GM19035 (cell line): ENCODE measurements around the gene PDE4D.
"Not testable (repeated sequence)": the region's sequence is repeated elsewhere in the genome, so short reads cannot be mapped to it uniquely, and the experiment has no call there.

Experiments
- ATAC-seq: cut with Tn5 transposase; IDR thresholded peaks from one replicate; pipeline ENCODE4 v1.9.1; 2021; ENCODE audit not compliant: unreplicated experiment

Gene PDE4D

DNA sequence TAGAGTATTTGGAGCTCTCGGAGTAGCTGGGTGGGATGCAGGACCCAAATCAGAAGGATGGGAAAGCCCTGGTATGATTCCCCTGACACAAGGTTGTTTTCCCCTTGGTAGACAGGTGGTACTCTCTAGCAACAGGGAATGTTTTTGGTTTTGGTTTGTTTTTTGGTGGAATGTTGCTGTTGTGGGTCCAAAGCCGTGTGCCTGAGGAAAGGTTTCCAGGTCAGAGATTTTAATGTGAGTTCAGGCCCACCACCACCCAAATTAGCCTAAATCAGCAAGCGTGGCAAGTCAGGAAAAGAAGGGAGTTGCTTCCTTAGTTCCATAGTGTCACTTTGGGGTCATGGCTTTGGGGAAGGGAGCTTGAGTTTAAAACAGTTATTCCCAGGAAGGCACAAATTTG is 925.2 kb downstream of the PDE4D start:
- no peak for ATAC-seq

DNA sequence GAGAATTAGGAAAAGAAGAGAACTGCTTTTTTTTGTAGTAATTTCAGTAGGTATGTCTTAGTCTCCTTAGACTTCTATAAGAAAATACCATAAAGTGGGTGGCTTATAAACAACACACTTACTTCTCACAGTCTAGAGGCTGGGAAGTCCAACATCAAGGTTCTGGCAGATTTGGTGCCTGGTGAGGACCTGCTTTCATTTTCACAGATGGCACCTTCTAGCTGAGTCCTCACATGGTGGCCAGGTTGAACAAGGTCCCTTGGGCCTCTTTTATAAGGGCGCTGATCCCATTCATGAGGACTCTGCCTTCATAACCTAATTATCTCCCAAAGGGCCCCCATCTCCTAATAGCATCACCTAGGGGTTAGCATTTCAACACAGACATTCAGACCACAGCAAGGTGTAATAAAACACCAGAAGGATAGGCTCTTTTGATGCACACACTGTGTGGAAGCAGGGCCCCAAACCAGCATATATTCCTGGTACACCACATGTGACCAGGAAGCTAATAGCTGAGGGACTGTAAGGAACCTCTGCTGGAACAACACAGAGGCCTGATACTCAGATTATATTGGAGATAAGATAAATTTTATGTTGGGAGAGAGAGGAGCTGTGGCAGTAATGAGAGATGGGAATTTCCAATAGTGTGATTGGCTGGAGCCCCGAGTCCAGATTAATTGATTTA is 925.8 kb downstream of the PDE4D start:
- ATAC-seq, result no peak

DNA sequence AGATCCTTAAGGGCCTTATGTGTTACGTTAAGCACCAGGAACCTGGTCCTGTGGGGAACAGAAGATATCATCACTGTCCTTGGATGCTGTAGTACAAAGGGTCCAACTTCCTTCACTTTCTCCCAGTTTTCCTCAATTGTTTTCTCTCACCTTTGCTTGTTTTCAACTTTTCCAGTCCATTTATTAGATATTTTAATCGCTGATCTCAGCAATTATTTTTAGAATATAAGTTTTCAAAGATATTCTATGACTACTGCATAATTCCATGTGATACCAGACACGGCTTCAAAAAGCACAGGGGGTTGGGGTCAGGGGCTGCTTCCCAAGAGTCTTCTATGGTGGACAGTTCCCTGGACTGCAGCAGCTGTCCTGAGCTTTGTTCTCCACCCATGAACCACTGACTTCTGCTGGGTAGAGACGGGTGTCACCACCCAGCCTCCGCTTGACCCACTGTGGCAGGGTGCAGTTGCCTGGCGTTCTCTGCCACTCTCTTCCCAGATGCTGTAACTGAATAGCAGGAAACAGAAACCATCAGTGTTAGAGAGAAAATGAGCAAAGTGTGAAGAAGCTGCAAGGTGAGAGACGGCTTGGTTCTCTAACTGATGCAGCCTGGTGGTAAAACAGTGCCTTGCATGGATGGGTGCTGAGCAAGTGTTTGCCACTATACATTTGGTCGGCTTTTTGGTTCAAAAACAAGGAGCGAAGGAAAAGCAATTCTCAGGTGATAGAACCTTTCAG is 927.7 kb downstream of the PDE4D start:
- no peak for ATAC-seq

DNA sequence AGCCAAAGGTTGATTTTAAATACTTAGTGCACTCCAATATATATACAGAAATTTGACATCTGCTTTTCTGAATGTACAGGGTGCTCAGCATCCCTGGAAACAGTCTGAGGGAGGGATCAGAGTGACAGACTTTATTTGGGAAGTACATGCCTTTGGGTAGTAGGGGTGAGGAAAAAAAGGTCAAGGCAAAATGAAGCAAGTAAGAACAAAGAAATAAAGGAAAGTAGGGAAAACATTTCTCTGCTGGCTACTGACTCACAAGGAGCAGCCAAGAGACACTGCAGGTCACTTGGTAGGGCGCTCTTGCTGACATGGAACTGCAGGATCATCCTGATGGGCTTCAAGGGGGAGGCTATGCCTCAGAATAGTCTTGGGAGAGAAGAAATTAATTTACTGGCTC is 929.7 kb downstream of the PDE4D start:
- no peak for ATAC-seq

DNA sequence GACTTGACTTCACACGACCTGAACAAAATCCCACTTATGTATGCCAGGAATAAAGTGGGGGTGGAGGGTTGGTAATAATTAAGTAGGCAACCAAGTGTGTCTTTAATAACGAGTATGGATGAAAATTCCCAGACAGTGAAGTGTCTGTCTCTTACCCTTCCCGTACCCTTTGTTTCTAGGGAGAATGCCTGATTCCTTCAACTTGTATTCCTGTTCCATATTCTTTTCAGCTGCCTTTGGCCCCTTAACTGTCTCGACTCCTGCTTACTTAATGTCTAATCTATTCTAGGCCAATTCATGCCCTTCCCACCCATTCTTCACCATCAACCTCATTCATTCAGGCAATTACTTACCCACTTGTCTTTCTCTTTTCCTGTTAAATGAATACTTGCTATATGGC is 930.2 kb downstream of the PDE4D start:
- ATAC-seq, result no peak

DNA sequence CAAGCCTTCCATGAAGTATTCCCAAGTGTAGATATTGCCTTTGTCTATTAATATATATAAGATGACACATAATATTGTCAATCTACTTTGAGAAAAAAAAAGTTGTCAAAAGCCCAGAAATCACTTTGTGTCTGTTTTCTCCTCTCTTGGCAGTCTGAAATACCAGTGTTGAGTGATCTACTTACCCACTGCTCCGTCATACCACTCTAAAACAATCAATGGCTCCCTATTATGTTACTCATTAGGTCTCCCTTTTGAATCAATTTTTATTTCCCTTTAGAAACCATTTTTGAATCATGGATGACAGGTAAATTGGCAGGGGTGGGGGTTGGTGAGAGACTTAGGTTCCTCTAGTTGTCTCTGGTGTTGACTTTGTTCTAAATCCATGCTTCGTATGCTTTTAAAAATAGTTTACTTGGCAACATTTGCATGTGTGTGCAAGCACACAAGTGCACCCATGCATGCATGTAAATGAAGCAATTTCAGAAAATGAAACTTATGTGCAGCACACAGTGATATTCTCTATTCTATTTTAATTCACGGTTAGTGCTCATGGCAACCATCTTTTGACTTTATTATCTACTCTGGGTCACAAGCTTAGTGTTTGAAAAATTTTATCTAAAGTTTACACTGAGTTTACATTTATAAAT is 931.8 kb downstream of the PDE4D start:
- ATAC-seq, result peak; percentile 71

DNA sequence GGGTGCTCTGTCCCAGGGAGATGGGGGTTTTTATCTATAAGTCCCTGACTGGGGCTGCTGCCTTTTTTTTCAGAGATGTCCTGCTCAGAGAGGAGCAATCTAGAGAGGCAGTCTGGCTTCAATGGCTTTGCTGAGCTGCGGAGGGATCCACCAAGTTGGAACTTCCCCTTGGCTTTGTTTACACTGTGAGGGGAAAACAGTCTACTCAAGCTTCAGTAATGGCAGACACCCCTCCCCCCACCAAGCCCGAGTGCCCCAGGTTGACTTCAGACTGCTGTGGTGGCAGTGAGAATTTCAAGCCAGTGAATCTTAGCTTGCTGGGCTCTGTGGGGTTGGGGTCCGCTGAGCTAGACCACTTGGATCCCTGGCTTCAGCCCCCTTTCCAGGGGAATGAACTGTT is 934.8 kb downstream of the PDE4D start:
- no peak for ATAC-seq

DNA sequence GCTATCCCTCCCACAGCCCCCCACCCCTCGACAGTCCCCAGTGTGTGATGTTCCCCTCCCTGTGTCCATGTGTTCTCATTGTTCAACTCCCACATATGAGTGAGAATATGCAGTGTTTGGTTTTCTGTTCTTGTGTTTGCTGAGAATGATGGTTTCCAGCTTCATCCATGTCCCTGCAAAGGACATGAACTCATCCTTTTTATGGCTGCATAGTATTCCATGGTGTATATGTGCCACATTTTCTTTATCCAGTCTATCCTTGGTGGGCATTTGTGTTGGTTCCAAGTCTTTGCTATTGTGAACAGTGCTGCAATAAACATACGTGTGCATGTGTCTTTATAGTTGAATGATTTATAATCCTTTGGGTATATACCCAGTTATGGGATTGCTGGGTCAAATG is 940.3 kb downstream of the PDE4D start:
- not testable (repeated sequence) for ATAC-seq

DNA sequence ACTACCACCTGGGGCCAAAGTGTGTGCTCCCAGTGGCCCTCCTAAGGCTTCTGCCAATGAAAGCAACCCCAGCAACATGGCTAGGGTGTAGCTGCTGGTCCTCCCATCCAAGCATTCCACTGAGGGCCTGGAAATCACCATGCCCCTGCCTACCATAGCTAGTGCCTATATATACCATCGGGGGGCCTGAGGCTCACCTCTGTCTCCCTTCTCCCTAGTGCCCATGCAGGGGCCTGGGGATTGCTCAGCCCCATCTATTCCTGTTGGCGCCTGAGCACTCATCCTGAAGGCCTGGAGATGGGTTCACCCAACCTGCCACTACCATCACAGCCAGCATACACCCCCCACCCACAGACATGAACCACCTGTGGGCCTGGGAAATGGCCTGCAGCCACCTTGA is 943.3 kb downstream of the PDE4D start:
- ATAC-seq, result no peak

DNA sequence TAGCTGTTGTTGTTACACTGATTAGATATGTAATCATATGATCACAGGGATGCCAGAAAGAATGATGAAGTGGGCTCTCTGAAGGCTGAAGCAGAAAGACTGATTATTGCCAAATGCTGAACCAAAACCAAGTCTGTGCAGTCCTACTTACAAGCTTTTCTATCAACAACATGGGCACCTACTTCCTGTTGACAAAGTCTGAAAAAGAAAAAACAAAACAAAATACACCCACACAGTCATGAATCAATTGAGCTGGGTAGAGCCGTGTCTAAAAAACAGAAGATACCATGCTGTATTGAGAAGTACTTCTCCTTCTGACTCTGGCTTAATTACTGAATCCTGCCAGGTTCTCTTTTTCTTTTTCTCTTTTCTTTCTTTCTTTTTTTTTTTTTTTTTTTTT is 947.3 kb downstream of the PDE4D start:
- peak; percentile 53 for ATAC-seq

DNA sequence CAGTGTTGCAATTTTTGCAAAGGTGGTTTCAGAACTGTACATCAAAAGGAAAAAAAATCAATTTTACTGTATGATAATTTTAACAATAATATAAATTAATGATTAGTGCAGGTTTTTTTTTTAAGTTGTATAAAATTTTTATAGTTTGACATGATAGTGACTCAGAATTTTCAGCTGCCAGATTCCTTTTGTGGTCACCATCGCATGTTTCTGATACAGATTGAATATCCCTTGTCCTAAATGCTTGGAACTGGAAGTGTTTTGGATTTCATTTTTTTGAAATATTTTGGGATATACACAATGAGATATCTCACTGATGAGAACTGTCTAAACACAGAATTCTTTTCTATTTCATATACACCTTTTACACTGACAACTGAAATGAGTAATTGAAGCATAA is 949.3 kb downstream of the PDE4D start:
- ATAC-seq, result no peak

DNA sequence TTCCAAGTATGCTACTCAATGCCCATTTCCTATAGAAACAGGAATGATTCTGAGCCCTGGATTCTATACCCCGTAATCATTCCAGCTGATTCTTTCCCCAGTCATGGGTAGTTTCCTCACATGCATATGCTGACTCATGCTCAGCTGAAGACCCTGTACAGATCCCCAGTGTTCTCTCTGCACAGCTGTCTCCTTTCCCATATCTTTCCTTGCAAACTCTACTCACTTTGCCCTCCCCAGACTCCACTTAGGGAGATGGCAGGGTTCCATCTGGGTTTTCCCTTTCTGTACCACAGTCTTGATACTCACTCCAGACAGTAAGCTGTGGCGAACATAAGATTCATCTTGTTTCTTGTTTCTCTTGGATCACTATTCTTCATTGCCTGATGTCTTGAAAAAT is 953.1 kb downstream of the PDE4D start:
- ATAC-seq, result no peak

DNA sequence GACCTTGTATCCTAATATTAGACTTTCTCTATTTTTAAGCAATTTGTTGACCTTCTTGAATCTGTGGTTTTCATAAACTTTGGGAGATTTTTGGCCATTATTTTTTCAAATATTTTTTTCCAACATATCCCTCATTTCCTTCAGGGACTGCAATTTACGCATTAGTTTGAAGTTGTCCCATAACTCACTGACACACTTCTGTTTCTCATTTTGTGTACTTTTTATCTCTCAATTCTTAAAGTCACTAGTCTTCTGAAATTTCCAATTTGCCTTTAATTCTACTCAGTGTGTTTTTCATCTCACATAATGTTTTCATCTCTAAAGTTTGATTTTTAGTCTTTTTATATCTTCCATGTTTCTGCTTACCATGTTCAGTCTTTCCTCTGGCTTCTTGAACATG is 953.9 kb downstream of the PDE4D start:
- ATAC-seq, result no peak

DNA sequence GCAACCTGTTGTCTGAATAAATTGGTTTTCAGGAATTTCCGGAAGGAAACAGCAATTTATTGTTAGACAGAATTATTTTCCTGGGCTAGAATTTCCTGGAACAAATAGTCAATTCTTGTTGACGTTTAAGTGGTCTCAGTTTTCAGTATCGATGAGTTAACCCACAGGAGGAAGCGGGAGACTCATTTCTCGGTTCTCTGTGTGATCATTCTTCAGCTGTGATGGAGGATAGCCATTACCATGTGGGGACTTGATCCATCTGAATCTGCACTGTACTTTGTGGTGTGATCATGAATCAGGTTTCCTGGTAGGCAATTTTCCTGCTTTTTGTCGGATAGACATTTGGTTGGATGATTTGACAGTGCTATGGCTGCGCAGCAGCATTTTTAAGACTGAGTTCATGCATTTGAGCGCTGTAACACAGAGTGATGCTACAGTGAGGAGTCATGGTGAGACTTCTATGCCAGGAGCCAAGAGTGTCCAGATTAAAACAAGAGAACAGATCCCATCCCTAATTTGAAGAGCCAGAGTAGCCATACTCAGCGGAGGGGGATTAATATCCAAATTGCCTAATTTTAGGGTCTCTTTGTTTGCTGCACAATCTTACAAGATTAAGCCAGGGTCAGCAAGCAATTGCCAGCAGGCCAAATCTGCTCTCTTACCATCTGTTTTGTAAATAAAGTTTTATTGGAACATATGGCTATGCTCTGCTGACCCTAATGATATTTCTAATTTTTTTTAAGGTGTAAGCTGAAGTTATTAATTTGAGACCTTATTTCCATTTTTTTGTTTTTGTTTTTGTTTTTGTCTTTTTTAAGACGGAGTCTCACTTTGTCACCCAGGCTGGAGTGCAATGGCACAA is 954.7 kb downstream of the PDE4D start:
- ATAC-seq, result no peak

DNA sequence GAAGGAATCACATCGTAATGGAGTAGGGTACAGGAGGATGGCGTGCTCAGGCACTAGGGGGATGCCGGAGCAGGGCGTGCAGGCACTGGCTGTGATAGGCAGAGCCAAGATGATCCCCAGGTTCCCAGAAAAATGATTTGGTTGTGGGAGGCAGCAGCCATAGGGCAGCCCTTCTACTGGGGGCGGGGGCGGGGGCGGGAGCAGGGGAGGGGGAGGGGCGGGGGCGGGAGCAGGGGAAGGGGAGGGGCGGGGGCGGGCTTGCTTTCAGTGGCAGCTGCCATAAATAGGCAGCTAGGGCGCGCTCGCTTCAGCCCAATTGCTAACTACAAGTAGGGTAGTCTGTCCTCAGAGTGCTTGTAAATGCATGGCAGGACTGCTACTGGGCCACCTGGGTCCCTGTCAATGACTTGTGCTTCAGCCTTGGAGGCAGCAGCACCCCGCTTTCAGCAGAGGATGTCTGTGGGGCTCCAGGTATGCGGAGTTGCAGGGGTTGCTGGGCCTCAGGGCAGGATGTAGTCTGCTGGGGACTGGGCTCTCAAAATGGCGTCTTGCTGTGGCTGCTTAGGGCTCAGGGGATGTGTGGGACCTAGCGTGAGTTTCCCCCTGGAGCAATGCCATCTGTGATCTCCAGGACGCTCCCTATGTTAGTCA is 956.4 kb downstream of the PDE4D start:
- no peak for ATAC-seq

DNA sequence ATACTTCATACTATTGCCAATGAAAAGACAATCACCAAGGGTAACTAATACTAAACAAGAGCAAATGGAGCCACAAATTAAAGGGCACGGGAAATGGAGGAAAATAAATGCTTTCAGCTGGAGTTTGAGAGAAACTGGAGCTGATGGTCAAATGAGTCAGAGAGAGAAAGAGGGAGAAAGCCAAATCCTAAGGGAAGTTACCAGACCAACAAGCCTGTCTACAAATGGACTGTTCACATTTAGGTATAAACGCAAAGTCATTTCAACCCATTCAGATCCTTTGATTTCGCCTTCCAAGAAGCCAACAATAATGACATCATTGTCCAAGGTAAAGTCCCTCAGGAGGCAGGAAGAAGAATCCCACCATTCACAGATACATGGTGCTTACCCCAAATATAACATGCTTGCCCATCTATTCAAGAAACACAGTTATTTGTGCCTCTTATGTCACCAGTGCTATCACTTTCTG is 958.9 kb downstream of the PDE4D start:
- ATAC-seq, result no peak

DNA sequence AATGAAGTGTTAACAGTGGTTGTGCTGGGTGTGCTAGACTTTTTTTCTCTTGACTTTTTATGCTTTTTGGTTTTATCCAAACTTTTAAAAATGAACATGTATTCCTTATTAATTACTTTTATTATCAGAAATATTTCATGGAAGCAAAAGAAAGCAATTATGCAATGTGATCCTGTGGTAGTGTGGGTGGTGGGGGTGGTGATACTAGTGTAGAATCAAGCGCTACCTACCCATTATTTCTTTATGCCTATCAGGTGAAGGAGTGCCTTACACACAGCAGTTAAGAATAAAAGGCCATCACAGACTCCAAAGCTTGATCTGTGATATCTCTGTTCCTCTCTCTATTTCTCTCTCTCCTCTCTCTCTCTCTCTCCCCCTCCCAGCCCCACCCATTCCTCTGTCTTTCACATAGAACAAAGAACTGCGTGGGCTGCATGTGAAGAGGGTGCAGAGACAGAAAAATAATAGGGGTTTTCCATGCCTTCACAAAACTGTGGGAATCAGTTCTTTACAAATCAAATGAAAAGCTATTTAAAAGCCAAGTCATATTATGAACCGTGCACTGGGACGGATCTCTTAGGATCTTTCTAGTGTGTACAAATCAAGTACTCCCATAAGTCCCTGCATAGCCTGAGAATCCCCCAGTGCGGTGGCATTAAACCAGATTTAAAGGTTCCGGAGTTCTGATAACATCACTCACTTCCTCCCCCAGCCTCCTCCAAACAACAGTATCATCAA is 959.5 kb downstream of the PDE4D start:
- ATAC-seq, result no peak

DNA sequence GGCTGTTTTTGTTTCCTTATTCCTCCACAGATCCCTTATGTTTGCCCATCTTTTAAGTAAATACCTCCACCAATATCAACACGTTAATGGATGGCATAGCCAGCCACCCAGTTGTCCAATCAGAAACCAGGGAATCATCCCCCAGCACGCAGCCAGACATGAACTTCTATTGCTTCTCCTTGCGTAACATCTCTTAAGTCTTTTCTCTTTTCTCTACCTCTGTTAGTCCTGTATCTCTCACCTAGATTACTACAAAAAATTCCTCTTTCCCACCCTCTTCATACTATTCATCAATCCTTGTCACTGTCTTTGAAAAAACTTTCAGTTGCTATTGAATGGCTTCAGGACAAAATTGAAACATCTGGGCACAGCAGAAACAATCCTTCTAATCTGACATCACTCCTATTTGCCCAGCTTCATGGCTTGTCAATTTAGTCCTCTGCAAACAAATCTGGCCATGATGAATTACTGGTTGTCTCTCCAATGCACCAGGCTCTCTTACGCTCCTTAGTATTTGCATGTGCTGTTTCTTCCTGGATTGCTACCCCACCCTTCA is 961.4 kb downstream of the PDE4D start:
- no peak for ATAC-seq

DNA sequence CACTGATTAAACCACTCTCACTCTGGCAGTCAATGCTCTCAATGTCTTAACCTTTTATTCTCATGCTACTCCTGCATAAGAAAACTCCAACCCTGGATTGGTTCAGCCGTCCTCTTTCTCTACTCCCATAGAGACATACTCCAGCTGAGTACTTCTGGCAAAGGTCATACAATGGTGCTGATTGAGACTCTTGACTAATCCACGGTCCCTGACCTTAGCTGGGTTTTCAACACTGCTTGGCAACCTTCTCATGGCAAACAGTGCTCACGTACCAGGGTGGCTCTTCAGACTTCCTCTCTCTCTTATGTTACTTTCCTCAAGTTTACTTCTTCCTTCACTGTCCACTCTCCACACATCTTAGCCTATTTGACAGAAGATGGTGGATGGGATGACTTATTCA is 963.0 kb downstream of the PDE4D start:
- no peak for ATAC-seq

DNA sequence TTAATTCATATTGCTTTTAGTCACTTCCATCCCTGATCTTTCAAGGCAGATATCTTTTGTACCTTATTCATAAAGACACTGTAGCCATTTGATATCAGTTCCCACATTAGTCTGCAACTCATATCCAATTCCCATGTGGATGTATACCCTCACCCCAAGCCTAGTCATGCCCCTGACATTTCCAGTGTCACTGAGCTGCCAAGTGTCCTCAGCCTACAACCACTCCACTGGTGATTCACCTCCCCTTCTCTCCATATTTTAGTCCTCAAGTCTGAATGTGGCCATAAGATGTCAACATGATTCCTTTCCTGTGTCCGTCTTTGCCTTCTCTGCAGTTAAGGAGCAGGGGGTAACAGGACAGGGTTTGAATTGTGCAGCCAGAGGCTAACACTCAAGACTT is 963.8 kb downstream of the PDE4D start:
- no peak for ATAC-seq
